Measurements from ENCODE around the gene MRPS34.

Gene MRPS34

GRCh38 chr16:1731073-1731472 is 41.9 kb downstream of the MRPS34 start:
- H3K9ac ChIP-seq (ENCODE audit: low read length), result no peak overlapping the region
- H3K36me3 ChIP-seq (replicated peaks; ENCODE audit: low read depth, low read length), result peaks cover 18% of the 10 kb centered on the region
- TF ChIP-seq EZH2phosphoT487 (IDR thresholded peaks at IDR 0.05; ENCODE audit: low read depth) (no peak), CTCF (IDR thresholded peaks at IDR 0.05; ENCODE audit: low read depth, low read length) (no peak)

GRCh38 chr16:1729445-1729844 is 43.5 kb downstream of the MRPS34 start:
- H3K4me2 ChIP-seq (ENCODE audit: low read length), result no peak overlapping the region
- no peaks in the 10 kb centered on the region; the same call in 1 of the 2 replicates for H3K79me2 ChIP-seq (ENCODE audit: low read length)
- H3K9ac ChIP-seq (ENCODE audit: low read length), result no peak overlapping the region
- H3K36me3 ChIP-seq (replicated peaks; ENCODE audit: low read depth, low read length), result peaks cover 12% of the 10 kb centered on the region
- TF ChIP-seq CTCF (IDR thresholded peaks at IDR 0.05; ENCODE audit: low read depth, low read length), result no peak
- no peak for TF ChIP-seq EZH2phosphoT487 (IDR thresholded peaks at IDR 0.05; ENCODE audit: low read depth)
- no peaks in the 10 kb centered on the region for H3K9me3 ChIP-seq (ENCODE audit: insufficient read depth, low read length)
- no peaks in the 10 kb centered on the region for H3K27me3 ChIP-seq (ENCODE audit: low read depth, low read length)
- H4K20me1 ChIP-seq (ENCODE audit: insufficient read depth, low read length), result peaks cover 4% of the 10 kb centered on the region; the same call in 1 of the 2 replicates
- no peak overlapping the region for H3K27ac ChIP-seq (ENCODE audit: low read length)
- no peaks in the 10 kb centered on the region for H3K4me1 ChIP-seq (ENCODE audit: low read length)
- H2AFZ ChIP-seq (ENCODE audit: low read depth, low read length), result no peak overlapping the region
- H3K4me3 ChIP-seq (ENCODE audit: low read length), result no peak overlapping the region

More at GRCh38 chr16:1731073-1731472, 41.9 kb downstream of the MRPS34 start:
- Histone ChIP-seq H3K27ac (ENCODE audit: low read length) (no peak overlapping the region), H3K4me3 (ENCODE audit: low read length) (no peak overlapping the region), H3K27me3 (ENCODE audit: low read depth, low read length) (no peaks in the 10 kb centered on the region), H3K4me2 (ENCODE audit: low read length) (no peak overlapping the region), H2AFZ (ENCODE audit: low read depth, low read length) (no peak overlapping the region), H3K9me3 (ENCODE audit: insufficient read depth, low read length) (no peaks in the 10 kb centered on the region), H3K4me1 (ENCODE audit: low read length) (no peaks in the 10 kb centered on the region), H4K20me1 (ENCODE audit: insufficient read depth, low read length) (no peaks in the 10 kb centered on the region), H3K79me2 (ENCODE audit: low read length) (no peaks in the 10 kb centered on the region)

GRCh38 chr16:1729026-1729425 is 43.9 kb downstream of the MRPS34 start:
- H3K4me3 ChIP-seq (ENCODE audit: low read length), result no peak overlapping the region
- no peaks in the 10 kb centered on the region for H3K4me1 ChIP-seq (ENCODE audit: low read length)
- TF ChIP-seq EZH2phosphoT487 (IDR thresholded peaks at IDR 0.05; ENCODE audit: low read depth) (no peak), CTCF (IDR thresholded peaks at IDR 0.05; ENCODE audit: low read depth, low read length) (no peak)
- no peak overlapping the region for H3K4me2 ChIP-seq (ENCODE audit: low read length)
- no peaks in the 10 kb centered on the region for H3K9me3 ChIP-seq (ENCODE audit: insufficient read depth, low read length)
- H3K79me2 ChIP-seq (ENCODE audit: low read length), result peaks cover under 1% of the 10 kb centered on the region; the same call in 1 of the 2 replicates
- H3K27me3 ChIP-seq (ENCODE audit: low read depth, low read length), result no peaks in the 10 kb centered on the region
- H2AFZ ChIP-seq (ENCODE audit: low read depth, low read length), result no peak overlapping the region
- no peak overlapping the region for H3K27ac ChIP-seq (ENCODE audit: low read length)
- peaks cover 8% of the 10 kb centered on the region for H3K36me3 ChIP-seq (replicated peaks; ENCODE audit: low read depth, low read length)
- no peak overlapping the region for H3K9ac ChIP-seq (ENCODE audit: low read length)
- peaks cover 8% of the 10 kb centered on the region for H4K20me1 ChIP-seq (ENCODE audit: insufficient read depth, low read length)

- no peak overlapping the region for H3K4me2 ChIP-seq (ENCODE audit: low read length)
- no peak overlapping the region for H2AFZ ChIP-seq (ENCODE audit: low read depth, low read length)
- peaks cover 3% of the 10 kb centered on the region for H3K36me3 ChIP-seq (replicated peaks; ENCODE audit: low read depth, low read length)
- no peak overlapping the region for H3K27ac ChIP-seq (ENCODE audit: low read length)
- no peak overlapping the region for H3K9ac ChIP-seq (ENCODE audit: low read length)
- no peak for TF ChIP-seq CTCF (IDR thresholded peaks at IDR 0.05; ENCODE audit: low read depth, low read length)
- TF ChIP-seq EZH2phosphoT487 (IDR thresholded peaks at IDR 0.05; ENCODE audit: low read depth), result no peak
- no peaks in the 10 kb centered on the region for H3K9me3 ChIP-seq (ENCODE audit: insufficient read depth, low read length)
- no peaks in the 10 kb centered on the region for H3K27me3 ChIP-seq (ENCODE audit: low read depth, low read length)
- peaks cover 9% of the 10 kb centered on the region for H3K79me2 ChIP-seq (ENCODE audit: low read length)
- peaks cover 17% of the 10 kb centered on the region for H4K20me1 ChIP-seq (ENCODE audit: insufficient read depth, low read length)
- peaks cover 4% of the 10 kb centered on the region; the same call in 1 of the 2 replicates for H3K4me1 ChIP-seq (ENCODE audit: low read length)
- H3K4me3 ChIP-seq (ENCODE audit: low read length), result no peak overlapping the region
Measured at GRCh38 chr16:1727651-1728624, 45.0 kb downstream of the MRPS34 start.

Data from OCI-LY3 (cell line).